ENCODE results near the gene HTR3E. TPM values are rescaled to one million over a fixed set of nuclear protein-coding genes. Genes with fewer than 3 reads are reported as not detected.
"Not testable (repeated sequence)": the region's sequence is repeated elsewhere in the genome, so short reads cannot be mapped to it uniquely, and the experiment has no call there.

HTR3E gene
- total RNA-seq, 1 experiment from 2014 or later: not detected

- not testable (repeated sequence) for H3K23ac ChIP-seq (ENCODE audit: insufficient read length, low read depth, low read length); H3K9ac ChIP-seq (ENCODE audit: extremely low read depth, insufficient read length, low read length); H3K23me2 ChIP-seq (ENCODE audit: insufficient read length, low read depth, low read length, poor library complexity, severe bottlenecking); H3K4me1 Mint-ChIP-seq; H2AFZ ChIP-seq (ENCODE audit: low read length); H3T11ph ChIP-seq (ENCODE audit: low read length); H3K27me3 Mint-ChIP-seq (ENCODE audit: low read depth); H3K79me1 ChIP-seq (ENCODE audit: insufficient read depth, low read depth, low read length, poor library complexity, severe bottlenecking); H4K5ac ChIP-seq (ENCODE audit: insufficient read length, low read depth, low read length); H2AK5ac ChIP-seq (ENCODE audit: insufficient read length, low read length); H2BK15ac ChIP-seq (ENCODE audit: low read depth, low read length); H4K91ac ChIP-seq (ENCODE audit: insufficient read length, low read depth, low read length); H3K9me3 ChIP-seq (ENCODE audit: control insufficient read depth, low read depth, low read length); H2BK20ac ChIP-seq (ENCODE audit: low read depth, low read length, poor library complexity, severe bottlenecking); H3K9me3 Mint-ChIP-seq; H3K4me2 ChIP-seq (ENCODE audit: insufficient read depth, insufficient read length, low read length); H2BK12ac ChIP-seq (ENCODE audit: insufficient read length, low read depth, low read length); H2BK120ac ChIP-seq (ENCODE audit: low read depth, low read length, poor library complexity, severe bottlenecking); H3K79me2 ChIP-seq (ENCODE audit: insufficient read depth, low read length); H3K56ac ChIP-seq (ENCODE audit: insufficient read length, low read depth, low read length); H3K27me3 ChIP-seq (ENCODE audit: insufficient read depth, low read length); H3K18ac ChIP-seq (ENCODE audit: insufficient read length, low read depth, low read length); H3K14ac ChIP-seq (ENCODE audit: insufficient read depth, low read length); H4K20me1 ChIP-seq (ENCODE audit: control insufficient read depth, insufficient read depth, insufficient read length); H3K27ac ChIP-seq (ENCODE audit: insufficient read length, low read depth, low read length); H2BK5ac ChIP-seq (ENCODE audit: insufficient read length, low read length); H3K4ac ChIP-seq (ENCODE audit: low read depth, low read length); H3K4me1 ChIP-seq (ENCODE audit: insufficient read depth, low read length); H4K8ac ChIP-seq (replicated peaks; ENCODE audit: insufficient read length, low read depth, low read length); H3K4me3 Mint-ChIP-seq
- Mint-ChIP-seq H3K36me3 (ENCODE audit: insufficient read depth in 1 of 3, low read depth in 3 of 3) (peaks cover 0 to 19% (median 0%) of the 10 kb centered on the region in 3 experiments; a peak in 2 of 7 replicates), H3K27ac (peak overlapping the region; percentile 55 to 78 (median 74); a peak in 3 of 7 replicates)
- DNase-seq: peak; percentile 50
- no CpG with 5 or more reads among the region's 6 CpGs for WGBS (ENCODE audit: extremely low coverage, insufficient read length, low lambda C conversion rate)
- TF ChIP-seq CTCF (conservative IDR thresholded peaks at IDR 0.05): peak; percentile 42
Measured at GRCh38 chr3:184149770-184150169, 52.9 kb downstream of the HTR3E start.
